Rectal smooth muscle tissue (tissue), 1 donor: ENCODE measurements around the gene CEP112.

Source experiments
- H3K27ac ChIP-seq: one replicate; pipeline ENCODE4 v1.7.0; 2013; ENCODE audit warnings: low read depth, low read length, inconsistent platforms
- H3K27me3 ChIP-seq: one replicate; pipeline ENCODE4 v1.7.0; 2013; ENCODE audit warnings: low read length; ENCODE audit not compliant: control insufficient read depth, insufficient read depth
- H3K36me3 ChIP-seq: one replicate; pipeline ENCODE4 v1.7.0; 2013; ENCODE audit warnings: low read length; ENCODE audit not compliant: control insufficient read depth, insufficient read depth
- H3K4me1 ChIP-seq: one replicate; pipeline ENCODE4 v1.7.0; 2013; ENCODE audit warnings: low read length; ENCODE audit not compliant: control insufficient read depth, insufficient read depth
- H3K4me3 ChIP-seq: one replicate; pipeline ENCODE4 v1.7.0; 2013; ENCODE audit warnings: low read length
- H3K9ac ChIP-seq: one replicate; pipeline ENCODE4 v1.7.0; 2013; ENCODE audit warnings: low read length

The CEP112 gene

DNA sequence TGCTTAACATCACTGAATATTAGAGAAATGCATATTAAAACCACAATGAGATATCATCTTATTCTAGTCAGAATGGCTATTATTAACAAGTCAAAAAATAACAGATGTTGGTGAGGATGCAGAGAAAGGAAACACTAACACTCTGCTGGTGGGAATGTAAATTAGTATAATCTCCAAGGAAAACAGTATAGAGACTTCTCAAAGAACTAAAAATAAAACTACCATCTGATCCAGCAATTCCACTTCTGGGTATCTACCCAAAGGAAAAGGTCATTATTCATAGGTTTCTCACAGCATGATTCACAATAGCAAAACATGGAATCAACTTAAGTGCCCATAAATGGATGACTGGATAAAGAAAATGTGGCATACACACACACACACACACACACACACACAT is 166.4 kb downstream of the CEP112 start:
- Histone ChIP-seq H3K9ac (no peak overlapping the region), H3K27me3 (no peaks in the 10 kb centered on the region), H3K36me3 (no peaks in the 10 kb centered on the region), H3K4me3 (no peak overlapping the region), H3K27ac (no peak overlapping the region), H3K4me1 (no peaks in the 10 kb centered on the region)

DNA sequence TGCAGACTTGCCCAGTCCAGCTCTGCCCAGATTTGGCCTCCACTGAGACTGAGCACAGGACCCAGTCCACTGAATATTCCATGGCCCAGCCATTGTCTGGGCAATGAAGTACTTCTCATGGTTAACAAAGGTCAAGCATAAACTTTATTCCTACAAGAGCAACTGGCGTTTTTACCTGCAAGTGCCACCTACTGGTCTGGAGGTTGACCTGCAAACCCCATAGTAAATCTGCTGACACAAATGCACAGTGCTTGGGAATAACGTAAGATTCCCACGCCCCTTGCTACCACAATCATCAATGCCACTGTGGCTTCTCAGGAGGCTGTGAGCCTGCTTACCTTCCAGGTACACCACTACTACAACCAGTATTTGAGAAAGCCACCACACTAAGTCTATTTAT is 170.2 kb downstream of the CEP112 start:
- Histone ChIP-seq H3K4me1 (no peaks in the 10 kb centered on the region), H3K27ac (no peak overlapping the region), H3K27me3 (no peaks in the 10 kb centered on the region), H3K36me3 (no peaks in the 10 kb centered on the region), H3K9ac (no peak overlapping the region), H3K4me3 (no peak overlapping the region)

DNA sequence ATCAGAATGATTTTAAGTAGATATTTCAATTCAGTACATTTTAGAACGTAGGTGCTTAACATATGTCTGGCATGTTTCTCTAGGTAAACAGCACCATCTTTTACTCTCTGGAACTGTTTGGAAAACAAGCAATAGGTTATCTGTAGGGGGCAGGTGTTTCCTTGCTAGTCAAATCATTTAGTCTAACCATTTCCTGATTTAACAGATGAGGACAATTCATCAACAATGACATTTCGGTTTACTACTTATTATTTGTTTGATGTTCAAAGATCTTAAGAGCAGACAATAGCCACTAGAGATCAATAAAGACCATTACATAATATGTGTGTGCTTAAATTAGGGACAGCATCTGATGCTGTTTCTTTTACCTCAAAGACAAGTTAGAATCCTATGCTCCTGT is 173.1 kb downstream of the CEP112 start:
- Histone ChIP-seq H3K9ac (no peak overlapping the region), H3K27me3 (no peaks in the 10 kb centered on the region), H3K4me1 (no peaks in the 10 kb centered on the region), H3K36me3 (no peaks in the 10 kb centered on the region), H3K27ac (no peak overlapping the region), H3K4me3 (no peak overlapping the region)

DNA sequence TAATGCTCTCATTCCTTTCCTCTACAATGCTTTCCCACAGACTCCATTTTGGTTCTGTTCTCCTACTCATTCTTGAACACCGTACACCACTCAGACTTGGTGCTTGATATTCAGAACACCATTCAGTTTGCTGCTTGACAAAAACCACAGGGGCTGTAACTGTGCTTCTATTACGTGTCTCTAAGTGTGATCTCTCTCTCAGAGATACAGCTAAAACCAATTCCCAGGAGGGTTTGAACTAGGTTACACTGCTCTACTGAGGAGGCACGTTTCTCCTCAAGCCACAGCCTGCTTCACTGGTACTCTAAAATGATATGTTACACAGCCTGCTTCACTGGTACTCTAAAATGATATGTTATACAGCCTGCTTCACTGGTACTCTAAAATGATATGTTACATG is 175.7 kb downstream of the CEP112 start:
- Histone ChIP-seq H3K27me3 (no peaks in the 10 kb centered on the region), H3K4me1 (no peaks in the 10 kb centered on the region), H3K9ac (no peak overlapping the region), H3K4me3 (no peak overlapping the region), H3K27ac (no peak overlapping the region), H3K36me3 (no peaks in the 10 kb centered on the region)

DNA sequence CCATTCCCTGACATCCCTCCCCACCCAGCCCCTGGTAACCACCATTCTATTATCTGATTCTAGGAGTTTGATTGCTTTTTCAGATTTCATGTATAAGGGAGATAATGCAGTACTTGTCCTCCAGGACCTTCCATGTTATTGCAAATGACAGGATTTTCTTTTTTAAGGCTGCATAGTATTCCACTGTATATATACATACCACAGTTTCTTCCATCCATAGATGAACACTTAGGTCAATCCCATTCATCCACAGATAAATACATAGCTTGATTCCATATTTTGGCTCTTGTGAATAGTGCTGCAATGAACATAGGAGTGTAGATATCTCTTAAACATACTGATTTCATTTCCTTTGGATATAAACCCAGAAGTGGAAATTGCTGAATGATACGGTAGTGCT is 183.3 kb downstream of the CEP112 start:
- Histone ChIP-seq H3K4me1 (no peaks in the 10 kb centered on the region), H3K9ac (no peak overlapping the region), H3K36me3 (no peaks in the 10 kb centered on the region), H3K27ac (no peak overlapping the region), H3K4me3 (no peak overlapping the region), H3K27me3 (no peaks in the 10 kb centered on the region)

DNA sequence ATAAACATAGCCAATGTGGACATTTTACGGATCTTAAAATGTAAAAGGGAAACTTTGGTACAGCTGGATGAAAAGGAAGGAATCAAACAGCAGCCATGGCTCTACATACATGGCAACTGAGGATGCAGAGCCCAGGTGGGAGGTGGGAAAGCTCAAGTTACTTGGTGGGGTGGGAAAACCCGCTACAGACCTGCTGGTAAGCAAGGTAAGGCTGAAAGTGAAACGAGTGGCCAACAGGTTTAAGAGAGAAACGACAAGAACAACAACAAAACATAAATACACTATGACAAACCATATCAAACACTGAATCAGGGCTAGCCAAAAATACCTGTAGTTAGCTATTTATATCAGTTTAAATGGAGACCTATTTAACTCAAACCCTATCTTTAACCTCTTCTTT is 185.3 kb downstream of the CEP112 start:
- Histone ChIP-seq H3K9ac (no peak overlapping the region), H3K4me3 (no peak overlapping the region), H3K27me3 (no peaks in the 10 kb centered on the region), H3K36me3 (no peaks in the 10 kb centered on the region), H3K4me1 (peaks cover 4% of the 10 kb centered on the region), H3K27ac (no peak overlapping the region)

DNA sequence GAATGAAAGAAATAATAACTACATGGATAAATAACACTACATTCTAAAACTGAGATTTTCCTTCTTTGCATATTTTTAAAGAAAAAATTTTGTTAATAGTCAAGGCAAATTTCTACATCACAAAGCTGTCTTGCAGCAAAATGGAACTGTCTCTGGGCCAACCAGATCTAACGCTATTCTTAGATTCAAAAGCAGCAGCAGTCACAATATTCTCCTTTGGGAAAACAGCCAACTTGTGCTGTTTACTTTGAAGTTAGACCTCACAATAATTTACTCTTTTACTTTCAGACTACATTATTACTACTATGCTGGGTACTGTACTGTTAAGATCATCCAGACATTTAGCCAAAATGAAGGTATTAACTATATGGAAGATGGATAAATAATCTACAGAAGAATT is 189.1 kb downstream of the CEP112 start:
- Histone ChIP-seq H3K9ac (no peak overlapping the region), H3K36me3 (peaks cover 2% of the 10 kb centered on the region), H3K27ac (no peak overlapping the region), H3K4me1 (peaks cover 4% of the 10 kb centered on the region), H3K27me3 (no peaks in the 10 kb centered on the region), H3K4me3 (no peak overlapping the region)

DNA sequence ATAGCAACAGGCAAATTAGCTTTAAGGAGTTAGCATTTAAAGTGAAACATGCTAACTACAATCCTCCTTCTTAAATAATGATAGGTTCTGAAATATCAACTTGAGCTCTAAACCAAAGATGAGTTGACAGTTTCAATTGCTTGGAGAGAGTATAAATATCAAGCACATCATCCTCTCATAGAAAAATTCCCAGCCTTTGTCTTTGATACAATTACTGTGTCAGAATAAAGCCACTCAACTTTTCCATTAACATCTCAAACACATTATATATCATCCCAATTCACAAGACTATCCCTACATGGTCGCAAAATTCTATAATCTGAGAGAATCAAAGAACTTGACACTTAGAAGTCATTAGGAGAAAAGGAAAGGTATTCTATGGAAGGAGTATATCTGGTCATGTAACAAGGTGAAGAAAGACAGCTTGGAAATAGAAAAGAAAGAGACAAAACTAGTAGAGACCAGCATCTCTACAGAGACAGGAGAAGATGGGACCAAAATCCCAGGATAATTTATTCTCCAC is 189.8 kb downstream of the CEP112 start:
- H3K27ac ChIP-seq = no peak overlapping the region
- no peak overlapping the region for H3K9ac ChIP-seq
- H3K4me3 ChIP-seq = no peak overlapping the region
- H3K4me1 ChIP-seq = peaks cover 4% of the 10 kb centered on the region
- H3K36me3 ChIP-seq = peaks cover 2% of the 10 kb centered on the region
- no peaks in the 10 kb centered on the region for H3K27me3 ChIP-seq

DNA sequence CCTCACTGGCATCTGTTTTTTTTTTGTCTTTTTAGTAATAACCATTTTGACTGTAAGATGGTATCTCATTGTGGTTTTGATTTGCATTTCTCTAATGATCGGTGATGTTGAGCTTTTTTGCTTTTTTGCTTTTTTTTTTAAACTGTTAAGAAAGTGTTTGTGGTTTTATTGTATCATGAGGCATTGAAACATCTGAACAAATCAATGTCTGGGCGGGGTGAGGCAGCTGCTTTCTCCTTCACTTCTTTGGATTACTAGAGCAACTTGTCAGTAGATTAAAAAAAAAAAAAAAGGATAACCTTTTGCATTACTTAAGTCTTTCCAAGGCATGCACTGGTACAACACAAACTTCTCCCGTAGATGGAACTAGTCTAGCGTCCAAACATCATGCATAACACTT is 191.7 kb downstream of the CEP112 start:
- H3K27ac ChIP-seq = no peak overlapping the region
- H3K36me3 ChIP-seq = peaks cover 2% of the 10 kb centered on the region
- H3K4me3 ChIP-seq = no peak overlapping the region
- H3K4me1 ChIP-seq = peaks cover 4% of the 10 kb centered on the region
- no peak overlapping the region for H3K9ac ChIP-seq
- no peaks in the 10 kb centered on the region for H3K27me3 ChIP-seq

DNA sequence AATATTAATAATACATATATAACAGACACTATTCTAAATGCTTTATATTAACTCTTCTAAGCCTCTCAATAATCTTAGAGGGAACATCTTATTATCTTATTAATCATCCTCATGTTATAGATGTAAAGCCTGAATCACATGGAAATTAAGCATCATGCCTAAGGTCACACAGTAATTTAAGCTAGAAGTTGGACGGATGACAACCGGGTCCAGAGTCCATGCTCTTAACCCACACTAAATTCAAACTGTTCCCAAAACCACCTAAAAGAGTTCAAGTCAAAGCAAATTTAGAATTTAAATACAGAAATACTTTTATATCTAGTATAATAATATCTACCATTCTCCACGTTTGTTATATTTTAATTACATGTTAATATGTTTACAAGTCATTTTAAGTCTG is 193.3 kb downstream of the CEP112 start:
- peaks cover 2% of the 10 kb centered on the region for H3K36me3 ChIP-seq
- no peak overlapping the region for H3K27ac ChIP-seq
- H3K4me1 ChIP-seq = peaks cover 4% of the 10 kb centered on the region
- H3K9ac ChIP-seq = no peak overlapping the region
- no peaks in the 10 kb centered on the region for H3K27me3 ChIP-seq
- H3K4me3 ChIP-seq = no peak overlapping the region

DNA sequence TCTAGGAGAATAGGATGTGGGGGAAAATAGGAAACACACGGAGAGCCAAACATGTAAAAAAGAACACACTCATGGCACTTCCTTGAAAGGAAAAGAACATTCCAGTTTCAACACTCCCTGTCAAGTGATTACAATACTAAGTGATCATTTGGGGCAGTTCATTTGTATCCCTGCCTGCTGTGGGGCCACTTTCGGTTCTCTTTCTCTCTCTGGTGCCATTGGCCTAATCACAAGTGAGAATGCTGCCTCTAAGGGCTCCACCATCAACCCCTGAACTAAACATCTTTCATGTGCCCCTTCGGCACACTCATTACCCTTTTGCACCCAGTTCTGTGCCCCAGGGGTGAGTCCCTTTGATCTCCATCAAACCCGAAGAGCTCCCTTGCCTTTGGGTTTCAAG is 197.3 kb downstream of the CEP112 start:
- Histone ChIP-seq H3K4me1 (no peaks in the 10 kb centered on the region), H3K9ac (no peak overlapping the region), H3K27ac (no peak overlapping the region), H3K4me3 (no peak overlapping the region), H3K27me3 (no peaks in the 10 kb centered on the region), H3K36me3 (no peaks in the 10 kb centered on the region)

DNA sequence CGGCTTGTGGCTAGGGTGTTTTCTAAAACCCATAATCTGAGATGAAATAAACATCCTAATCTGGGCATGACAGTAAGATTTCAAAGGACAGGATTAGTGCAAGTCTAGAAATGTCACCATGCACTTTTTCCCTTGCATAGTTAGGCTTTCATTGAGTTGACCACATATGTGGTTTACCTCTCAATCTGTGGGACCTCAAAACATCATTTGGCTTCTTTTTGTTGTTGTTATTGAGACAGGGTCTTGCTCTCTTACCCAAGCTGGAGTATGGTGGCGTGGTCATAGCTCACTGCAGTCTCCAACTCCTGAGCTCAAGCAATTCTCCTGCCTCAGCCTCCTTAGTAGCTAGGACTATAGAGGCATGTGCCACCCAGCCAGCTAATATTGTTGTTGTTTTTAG is 197.8 kb downstream of the CEP112 start:
- Histone ChIP-seq H3K4me1 (no peaks in the 10 kb centered on the region), H3K4me3 (no peak overlapping the region), H3K27ac (no peak overlapping the region), H3K27me3 (no peaks in the 10 kb centered on the region), H3K9ac (no peak overlapping the region), H3K36me3 (no peaks in the 10 kb centered on the region)

DNA sequence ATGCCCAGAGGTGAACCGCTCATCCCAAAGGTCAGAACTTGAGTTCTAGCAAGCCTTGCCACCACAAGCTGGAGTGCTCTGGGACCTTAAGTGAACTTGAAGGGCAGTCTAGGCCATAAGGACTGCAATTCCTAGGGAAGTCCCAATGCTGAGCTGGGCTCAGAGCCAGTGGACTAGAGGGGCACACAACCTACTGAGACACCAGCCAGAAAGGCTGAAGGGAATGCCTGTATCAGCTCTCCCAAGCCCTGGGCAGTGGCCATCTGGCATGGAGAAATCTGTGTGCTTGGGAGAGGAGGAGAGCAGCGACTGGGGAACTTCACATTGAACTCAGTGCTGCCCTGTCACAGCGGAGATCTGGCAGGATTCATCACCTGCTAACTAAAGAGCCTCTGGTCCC is 201.3 kb downstream of the CEP112 start:
- no peak overlapping the region for H3K9ac ChIP-seq
- H3K27me3 ChIP-seq = no peaks in the 10 kb centered on the region
- no peaks in the 10 kb centered on the region for H3K4me1 ChIP-seq
- H3K27ac ChIP-seq = no peak overlapping the region
- no peaks in the 10 kb centered on the region for H3K36me3 ChIP-seq
- H3K4me3 ChIP-seq = no peak overlapping the region
